Tibial nerve (tissue), 4 donors: ENCODE measurements around the gene CFAP20. TPM values are rescaled to one million over a fixed set of nuclear protein-coding genes. Genes with fewer than 3 reads are reported as not detected.
"Not testable (repeated sequence)": the region's sequence is repeated elsewhere in the genome, so short reads cannot be mapped to it uniquely, and the experiment has no call there.

Experiments
- DNase-seq, 2 donors: peaks; one replicate each; pipeline ENCODE4 v3.0.0-alpha.2; 2019; ENCODE audit warnings: low spot score in 2 of 2
- H3K27ac ChIP-seq, 4 donors: fragments of 200-600 bp; sonication (generic) in 3 of 4; one replicate each; pipeline ENCODE4 v1.5.1; 2017 to 2019; ENCODE audit warnings: mild to moderate bottlenecking in 1 of 4
- H3K27me3 ChIP-seq, 2 donors: fragments of 200-600 bp; sonication (generic) in 1 of 2; one replicate each; pipeline versions ENCODE4 v1.5.1 to v1.6.0; 2017 to 2019
- H3K36me3 ChIP-seq, 3 donors: fragments of 200-600 bp; sonication (generic); one replicate each; pipeline ENCODE4 v1.5.1; 2018 to 2019
- H3K4me1 ChIP-seq, 4 donors: fragments of 200-600 bp; sonication (generic) in 3 of 4; one replicate each; pipeline ENCODE4 v1.5.1; 2017 to 2019
- H3K4me3 ChIP-seq, 4 donors: fragments of 200-600 bp; sonication (generic) in 3 of 4; one replicate each; pipeline ENCODE4 v1.5.1; 2017 to 2019; ENCODE audit warnings: mild to moderate bottlenecking in 1 of 4, moderate library complexity in 1 of 4
- H3K9me3 ChIP-seq, 4 donors: fragments of 200-600 bp; sonication (generic) in 3 of 4; one replicate each; pipeline ENCODE4 v1.5.1; 2017 to 2019
- EP300 ChIP-seq, 2 donors: sonication (generic); formaldehyde crosslinking; IDR thresholded peaks; one replicate each; pipeline ENCODE4 v1.6.1; 2017; ENCODE audit warnings: antibody characterized with exemption in 2 of 2, mild to moderate bottlenecking in 1 of 2
- POLR2A ChIP-seq, 2 donors: fragments of 450-650 bp; IDR thresholded peaks; one replicate each; pipeline ENCODE4 v1.6.1; 2017; ENCODE audit warnings: antibody characterized with exemption in 2 of 2, mild to moderate bottlenecking in 2 of 2, moderate library complexity in 2 of 2
- WGBS, 2 donors: methylation state at CpG; one replicate each; pipeline ENCODE4 v1.1.5; 2018; 5-methylcytosine and 5-hydroxymethylcytosine counted together
- total RNA-seq, 4 donors: library from RNA; depleted of rRNA; stranded (reverse); fragments of >200 nt; gene quantifications; one replicate each; pipeline ENCODE4 v1.1.0, GENCODE V29; 2016
- TF ChIP-seq, protein P1 (sequence below), 5 experiments: fragments of 200-600 bp in 3 of 5; fragments of 450-650 bp in 2 of 5; sonication (generic) in 3 of 5; IDR thresholded peaks; one replicate each; pipeline ENCODE4 v1.5.1; 2016 to 2019; ENCODE audit warnings: antibody characterized with exemption in 5 of 5, mild to moderate bottlenecking in 3 of 5, moderate library complexity in 2 of 5

CFAP20 gene
- total RNA-seq, 4 donors from 2014 or later: 19.9 to 32.4 (median 25.6) TPM

DNA sequence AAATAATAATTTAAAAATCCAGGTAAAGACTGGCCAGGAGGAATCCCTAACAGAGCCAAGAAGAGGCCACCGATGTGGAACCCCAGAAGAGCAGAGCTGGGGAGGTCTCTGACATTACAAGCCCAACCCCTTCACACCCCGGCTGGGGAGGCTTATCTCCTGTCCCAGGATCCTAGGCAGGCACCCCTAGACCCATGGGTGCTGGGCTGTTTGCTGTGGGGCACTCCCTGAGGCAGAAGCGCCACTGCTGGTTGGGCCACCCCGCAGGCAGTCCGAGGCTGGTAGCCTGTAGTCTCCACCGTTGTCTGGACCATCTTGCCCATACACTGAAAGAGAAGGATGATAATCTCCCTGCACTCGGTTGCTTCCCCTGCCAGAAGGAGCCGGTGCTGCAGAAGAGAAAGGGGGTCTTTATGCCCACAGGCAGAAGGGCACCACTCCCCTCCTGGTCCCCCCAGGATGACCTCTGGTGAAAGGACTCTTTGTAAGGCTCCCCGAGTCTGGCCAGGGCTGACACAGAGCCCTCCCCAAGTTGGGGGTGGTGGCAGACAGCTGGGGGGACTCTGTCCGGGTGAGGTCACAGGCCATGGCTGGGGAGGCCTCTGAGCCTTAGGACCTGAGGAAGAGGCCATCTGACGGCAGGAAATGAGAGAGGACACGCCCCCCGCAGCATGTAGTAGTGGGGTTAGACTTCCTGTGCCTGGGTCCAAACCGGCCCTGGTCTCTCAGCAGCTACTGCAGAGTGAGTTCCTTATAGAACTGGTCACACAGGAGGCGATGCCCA is 34.2 kb downstream of the CFAP20 start:
- TF ChIP-seq POLR2A (IDR thresholded peaks at IDR 0.05) (no peak), EP300 (IDR thresholded peaks at IDR 0.05) (no peak)
- TF ChIP-seq, protein P1, sequence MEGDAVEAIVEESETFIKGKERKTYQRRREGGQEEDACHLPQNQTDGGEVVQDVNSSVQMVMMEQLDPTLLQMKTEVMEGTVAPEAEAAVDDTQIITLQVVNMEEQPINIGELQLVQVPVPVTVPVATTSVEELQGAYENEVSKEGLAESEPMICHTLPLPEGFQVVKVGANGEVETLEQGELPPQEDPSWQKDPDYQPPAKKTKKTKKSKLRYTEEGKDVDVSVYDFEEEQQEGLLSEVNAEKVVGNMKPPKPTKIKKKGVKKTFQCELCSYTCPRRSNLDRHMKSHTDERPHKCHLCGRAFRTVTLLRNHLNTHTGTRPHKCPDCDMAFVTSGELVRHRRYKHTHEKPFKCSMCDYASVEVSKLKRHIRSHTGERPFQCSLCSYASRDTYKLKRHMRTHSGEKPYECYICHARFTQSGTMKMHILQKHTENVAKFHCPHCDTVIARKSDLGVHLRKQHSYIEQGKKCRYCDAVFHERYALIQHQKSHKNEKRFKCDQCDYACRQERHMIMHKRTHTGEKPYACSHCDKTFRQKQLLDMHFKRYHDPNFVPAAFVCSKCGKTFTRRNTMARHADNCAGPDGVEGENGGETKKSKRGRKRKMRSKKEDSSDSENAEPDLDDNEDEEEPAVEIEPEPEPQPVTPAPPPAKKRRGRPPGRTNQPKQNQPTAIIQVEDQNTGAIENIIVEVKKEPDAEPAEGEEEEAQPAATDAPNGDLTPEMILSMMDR (IDR thresholded peaks at IDR 0.05): no peak

GRCh38 chr16:58094026-58094425 is 35.2 kb downstream of the CFAP20 start:
- Histone ChIP-seq H3K4me1 (peaks cover 0 to 17% (median 0%) of the 10 kb centered on the region in 4 donors), H3K27me3 (no peaks in the 10 kb centered on the region), H3K4me3 (no peak overlapping the region), H3K9me3 (no peaks in the 10 kb centered on the region), H3K27ac (no peak overlapping the region), H3K36me3 (no peaks in the 10 kb centered on the region)
- DNase-seq: no peak
- WGBS, 2 donors: 82 to 88% methylated on average over 5 of the region's 5 CpGs
- TF ChIP-seq POLR2A (IDR thresholded peaks at IDR 0.05) (no peak), EP300 (IDR thresholded peaks at IDR 0.05) (no peak)
- TF ChIP-seq, protein P1 (IDR thresholded peaks at IDR 0.05): no peak

More for the DNA sequence above, 34.2 kb downstream of the CFAP20 start:
- Histone ChIP-seq H3K36me3 (no peaks in the 10 kb centered on the region), H3K27ac (no peak overlapping the region), H3K4me3 (no peak overlapping the region), H3K9me3 (no peaks in the 10 kb centered on the region), H3K4me1 (peaks cover 0 to 17% (median 0%) of the 10 kb centered on the region in 4 donors), H3K27me3 (no peaks in the 10 kb centered on the region)
- DNase-seq: no peak
- 56% methylated on average over 11 to 13 of the region's 15 CpGs for WGBS, 2 donors

GRCh38 chr16:58090396-58090795 is 38.8 kb downstream of the CFAP20 start:
- 96 to 98% methylated on average over 3 of the region's 3 CpGs for WGBS, 2 donors
- not testable (repeated sequence) for H3K36me3 ChIP-seq, H3K4me3 ChIP-seq, H3K27ac ChIP-seq, H3K9me3 ChIP-seq, H3K27me3 ChIP-seq, DNase-seq, H3K4me1 ChIP-seq

GRCh38 chr16:58088091-58088490 is 41.1 kb downstream of the CFAP20 start:
- TF ChIP-seq, protein P1 (IDR thresholded peaks at IDR 0.05): no peak
- TF ChIP-seq POLR2A (IDR thresholded peaks at IDR 0.05): no peak
- TF ChIP-seq EP300 (IDR thresholded peaks at IDR 0.05): no peak
- peaks cover 0 to 4% (median 0%) of the 10 kb centered on the region in 4 donors for H3K4me1 ChIP-seq
- H3K27me3 ChIP-seq: no peaks in the 10 kb centered on the region
- DNase-seq: no peak
- H3K27ac ChIP-seq: no peak overlapping the region
- H3K36me3 ChIP-seq: no peaks in the 10 kb centered on the region
- 25 to 39% methylated on average over 9 of the region's 9 CpGs for WGBS, 2 donors
- no peak overlapping the region for H3K4me3 ChIP-seq
- no peaks in the 10 kb centered on the region for H3K9me3 ChIP-seq

GRCh38 chr16:58087209-58087913 is 41.8 kb downstream of the CFAP20 start:
- Histone ChIP-seq H3K36me3 (no peaks in the 10 kb centered on the region), H3K27ac (no peak overlapping the region), H3K27me3 (no peaks in the 10 kb centered on the region), H3K4me3 (no peak overlapping the region), H3K4me1 (peaks cover 0 to 4% (median 0%) of the 10 kb centered on the region in 4 donors), H3K9me3 (no peaks in the 10 kb centered on the region)
- no peak for TF ChIP-seq POLR2A (IDR thresholded peaks at IDR 0.05)
- TF ChIP-seq EP300 (IDR thresholded peaks at IDR 0.05): no peak
- TF ChIP-seq, protein P1 (IDR thresholded peaks at IDR 0.05): no peak
- 86 to 90% methylated on average over 23 of the region's 23 CpGs for WGBS, 2 donors
- no peak for DNase-seq
